ENCODE measurements around the gene HAPLN3.
A peak's percentile ranks its signal among the peaks of the same experiment; 100 is the strongest.

HAPLN3 gene

GRCh38 chr15:88911766-88912118 is 16.4 kb upstream of the HAPLN3 start:
- DNase-seq (ENCODE audit: low read depth in 2 of 2), result no peak

GRCh38 chr15:88909956-88910831 is 14.8 kb upstream of the HAPLN3 start:
- DNase-seq (ENCODE audit: low read depth in 2 of 2), result no peak

GRCh38 chr15:88908697-88909621 is 13.6 kb upstream of the HAPLN3 start:
- DNase-seq (ENCODE audit: low read depth in 2 of 2), result no peak

GRCh38 chr15:88908123-88908522 is 12.8 kb upstream of the HAPLN3 start:
- DNase-seq (ENCODE audit: low read depth in 2 of 2), result no peak

- DNase-seq (ENCODE audit: low read depth in 2 of 2), result no peak
These were observed 11.8 kb upstream of the HAPLN3 start for GRCh38 chr15:88907111-88907510.

- no peak for DNase-seq (ENCODE audit: low read depth in 2 of 2)
These were observed 11.2 kb upstream of the HAPLN3 start for GRCh38 chr15:88906551-88906950.

- DNase-seq (ENCODE audit: low read depth in 2 of 2), result no peak
These were observed 10.8 kb upstream of the HAPLN3 start for GRCh38 chr15:88906130-88906529.

- DNase-seq (ENCODE audit: low read depth in 2 of 2), result no peak
These were observed 10.2 kb upstream of the HAPLN3 start for GRCh38 chr15:88905576-88905975.

GRCh38 chr15:88904624-88905327 is 9.4 kb upstream of the HAPLN3 start:
- DNase-seq (ENCODE audit: low read depth in 2 of 2), result peak; percentile 71 to 84

- no peak for DNase-seq (ENCODE audit: low read depth in 2 of 2)
These were observed 8.9 kb upstream of the HAPLN3 start for GRCh38 chr15:88904257-88904623.

GRCh38 chr15:88902846-88903245 is 7.5 kb upstream of the HAPLN3 start:
- no peak for DNase-seq (ENCODE audit: low read depth in 2 of 2)

GRCh38 chr15:88902221-88902835 is 7.0 kb upstream of the HAPLN3 start:
- no peak for DNase-seq (ENCODE audit: low read depth in 2 of 2)

GRCh38 chr15:88901508-88902220 is 6.3 kb upstream of the HAPLN3 start:
- DNase-seq (ENCODE audit: low read depth in 2 of 2), result no peak

GRCh38 chr15:88900982-88901418 is 5.7 kb upstream of the HAPLN3 start:
- DNase-seq (ENCODE audit: low read depth in 2 of 2), result no peak

- no peak for DNase-seq (ENCODE audit: low read depth in 2 of 2)
These were observed 5.1 kb upstream of the HAPLN3 start for GRCh38 chr15:88900309-88900981.

GRCh38 chr15:88899251-88899650 is 3.9 kb upstream of the HAPLN3 start:
- DNase-seq (ENCODE audit: low read depth in 2 of 2), result no peak

GRCh38 chr15:88898736-88899135 is 3.4 kb upstream of the HAPLN3 start:
- DNase-seq (ENCODE audit: low read depth in 2 of 2), result no peak

GRCh38 chr15:88897456-88898194 is 2.3 kb upstream of the HAPLN3 start:
- DNase-seq (ENCODE audit: low read depth in 2 of 2), result peak; percentile 63 to 78

- no peak for DNase-seq (ENCODE audit: low read depth in 2 of 2)
These were observed 1.8 kb upstream of the HAPLN3 start for GRCh38 chr15:88897142-88897455.

All from stimulated activated CD8-positive, alpha-beta memory T cell treated with anti-CD3 and anti-CD28 coated beads, Interleukin-2, amount 100 ng/mL, for 48 hours (primary cell).